ENCODE results near the gene ZNF316. TPM values are rescaled to one million over a fixed set of nuclear protein-coding genes. Genes with fewer than 3 reads are reported as not detected.

ZNF316 gene
- total RNA-seq, 1 experiment from 2014 or later, result 48.9 TPM

DNA sequence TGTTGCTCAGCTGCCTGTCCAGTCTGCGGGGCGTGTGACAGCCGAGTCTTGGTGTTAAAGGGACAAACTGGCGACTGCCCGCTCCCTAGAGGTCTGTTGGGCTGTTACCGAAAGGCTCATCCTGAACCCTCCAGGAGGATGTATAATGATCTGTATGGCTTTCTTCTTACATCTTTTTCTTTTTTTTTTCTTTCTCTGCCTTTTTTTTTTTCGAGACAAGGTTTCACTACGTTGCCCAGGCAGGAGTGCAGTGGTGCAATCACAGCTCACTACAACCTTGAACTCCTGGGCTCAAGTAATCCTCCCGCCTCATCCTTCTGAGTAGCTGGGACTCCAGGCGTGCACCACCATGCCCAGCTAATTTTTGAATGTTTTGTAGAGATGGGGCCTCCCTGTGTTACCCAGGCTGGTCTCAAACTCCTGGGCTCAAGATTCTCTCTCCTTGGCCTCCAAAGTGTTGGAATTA, 46.4 kb upstream of the ZNF316 start:
- no peak for DNase-seq
- peaks cover 86% of the 10 kb centered on the region for H3K36me3 Mint-ChIP-seq (ENCODE audit: insufficient read depth, unreplicated experiment)
- BruUV-seq (replicated peaks), result no TSS peak
- intact Hi-C loops (cut with micrococcal nuclease; ENCODE audit: unreplicated experiment), result no loop called here
- no peaks in the 10 kb centered on the region for H3K9me3 Mint-ChIP-seq (ENCODE audit: low read depth, unreplicated experiment)
- CTCF ChIA-PET, result interaction anchor here (0.6 to 1.4 kb wide), 4 partner anchors 32 to 1717 kb away, joined by 3 to 6 read pairs (median 4); no protein-coding TSS in a partner anchor
- no peaks in the 10 kb centered on the region for H3K27me3 Mint-ChIP-seq (ENCODE audit: unreplicated experiment)
- no peaks in the 10 kb centered on the region for H3K4me1 Mint-ChIP-seq (ENCODE audit: low read depth, unreplicated experiment)
- H3K4me3 Mint-ChIP-seq (ENCODE audit: low read depth, unreplicated experiment), result peak overlapping the region; percentile 72
- TF ChIP-seq CTCF (IDR thresholded peaks at IDR 0.05; ENCODE audit: unreplicated experiment), result no peak
- H3K27ac Mint-ChIP-seq (ENCODE audit: unreplicated experiment), result peak overlapping the region; percentile 42

DNA sequence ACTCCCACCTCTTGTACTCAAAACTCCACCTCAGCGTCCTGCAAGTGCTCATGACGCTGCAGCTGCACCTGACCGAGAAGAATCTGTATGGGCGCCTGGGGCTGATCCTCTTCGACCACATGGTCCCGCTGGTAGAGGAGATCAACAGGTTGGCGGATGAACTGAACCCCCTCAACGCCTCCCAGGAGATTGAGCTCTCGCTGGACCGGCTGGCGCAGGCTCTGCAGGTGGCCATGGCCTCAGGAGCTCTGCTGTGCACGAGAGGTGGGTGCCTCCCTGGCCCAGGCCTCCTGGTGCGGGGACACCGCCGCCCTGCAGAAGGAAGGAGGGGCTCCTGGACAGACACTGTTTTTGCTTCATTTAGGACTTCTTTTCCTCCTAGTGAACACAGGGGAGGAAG, 37.0 kb upstream of the ZNF316 start:
- no peaks in the 10 kb centered on the region for H3K27me3 Mint-ChIP-seq (ENCODE audit: unreplicated experiment)
- no TSS peak for BruUV-seq (replicated peaks)
- CTCF ChIA-PET, result no interaction called here
- intact Hi-C loops (cut with micrococcal nuclease; ENCODE audit: unreplicated experiment), result no loop called here
- no peaks in the 10 kb centered on the region for H3K4me1 Mint-ChIP-seq (ENCODE audit: low read depth, unreplicated experiment)
- H3K4me3 Mint-ChIP-seq (ENCODE audit: low read depth, unreplicated experiment), result no peak overlapping the region
- no peak for TF ChIP-seq CTCF (IDR thresholded peaks at IDR 0.05; ENCODE audit: unreplicated experiment)
- DNase-seq, result no peak
- H3K27ac Mint-ChIP-seq (ENCODE audit: unreplicated experiment), result no peak overlapping the region
- H3K36me3 Mint-ChIP-seq (ENCODE audit: insufficient read depth, unreplicated experiment), result peaks cover 72% of the 10 kb centered on the region
- no peaks in the 10 kb centered on the region for H3K9me3 Mint-ChIP-seq (ENCODE audit: low read depth, unreplicated experiment)

GRCh38 chr7:6604458-6604857, 32.7 kb upstream of the ZNF316 start:
- H3K36me3 Mint-ChIP-seq (ENCODE audit: insufficient read depth, unreplicated experiment), result peaks cover 51% of the 10 kb centered on the region
- TF ChIP-seq CTCF (IDR thresholded peaks at IDR 0.05; ENCODE audit: unreplicated experiment), result no peak
- H3K27me3 Mint-ChIP-seq (ENCODE audit: unreplicated experiment), result no peaks in the 10 kb centered on the region
- H3K4me1 Mint-ChIP-seq (ENCODE audit: low read depth, unreplicated experiment), result no peaks in the 10 kb centered on the region
- no TSS peak for BruUV-seq (replicated peaks)
- DNase-seq, result no peak
- H3K27ac Mint-ChIP-seq (ENCODE audit: unreplicated experiment), result no peak overlapping the region
- H3K4me3 Mint-ChIP-seq (ENCODE audit: low read depth, unreplicated experiment), result no peak overlapping the region
- intact Hi-C loops (cut with micrococcal nuclease; ENCODE audit: unreplicated experiment), result no loop called here
- no peaks in the 10 kb centered on the region for H3K9me3 Mint-ChIP-seq (ENCODE audit: low read depth, unreplicated experiment)
- CTCF ChIA-PET, result no interaction called here

GRCh38 chr7:6606866-6607583, 30.1 kb upstream of the ZNF316 start:
- Mint-ChIP-seq H3K9me3 (ENCODE audit: low read depth, unreplicated experiment) (no peaks in the 10 kb centered on the region), H3K36me3 (ENCODE audit: insufficient read depth, unreplicated experiment) (peaks cover 37% of the 10 kb centered on the region), H3K27ac (ENCODE audit: unreplicated experiment) (no peak overlapping the region), H3K27me3 (ENCODE audit: unreplicated experiment) (peaks cover under 1% of the 10 kb centered on the region), H3K4me3 (ENCODE audit: low read depth, unreplicated experiment) (no peak overlapping the region), H3K4me1 (ENCODE audit: low read depth, unreplicated experiment) (no peaks in the 10 kb centered on the region)
- no peak for DNase-seq
- no peak for TF ChIP-seq CTCF (IDR thresholded peaks at IDR 0.05; ENCODE audit: unreplicated experiment)
- intact Hi-C loops (cut with micrococcal nuclease; ENCODE audit: unreplicated experiment), result no loop called here
- BruUV-seq (replicated peaks), result no TSS peak
- CTCF ChIA-PET, result no interaction called here

Measured in Calu3 (cell line).